HG03575 (cell line): Measurements from ENCODE around the gene IGIP.

Experiments
- ATAC-seq: cut with Tn5 transposase; IDR thresholded peaks from one replicate; pipeline ENCODE4 v1.9.1; 2021; ENCODE audit not compliant: unreplicated experiment, insufficient number of reproducible peaks, low FRiP score; ENCODE audit errors: extremely low read depth

Gene IGIP

GRCh38 chr5:140125637-140126036, at the start of gene IGIP:
TSS of gene IGIP (plus strand) at chr5:140125937. CDS start at chr5:140128477, 2,540 bp downstream.
- no peak for ATAC-seq

DNA sequence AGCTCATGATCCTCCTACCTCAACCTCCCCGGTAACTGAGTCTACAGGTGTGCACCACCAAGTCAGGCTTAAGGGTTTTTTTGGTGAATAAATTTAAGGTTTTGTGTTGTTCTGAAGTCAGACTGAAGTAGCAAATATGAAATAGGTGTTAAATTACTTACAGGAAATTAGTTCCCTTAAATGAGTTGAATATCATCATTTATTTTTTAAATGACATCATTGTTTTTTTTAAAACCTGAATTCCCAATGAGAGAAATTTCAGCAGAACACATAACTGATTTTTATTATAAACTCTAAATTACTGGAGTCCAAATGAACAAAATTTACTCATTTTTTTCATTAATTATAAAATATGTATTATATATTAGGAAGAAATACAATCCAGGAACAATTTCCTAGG, 49.6 kb upstream of the IGIP start:
- no peak for ATAC-seq

- no peak for ATAC-seq
Observed at GRCh38 chr5:140076788-140077187, 48.9 kb upstream of the IGIP start.

DNA sequence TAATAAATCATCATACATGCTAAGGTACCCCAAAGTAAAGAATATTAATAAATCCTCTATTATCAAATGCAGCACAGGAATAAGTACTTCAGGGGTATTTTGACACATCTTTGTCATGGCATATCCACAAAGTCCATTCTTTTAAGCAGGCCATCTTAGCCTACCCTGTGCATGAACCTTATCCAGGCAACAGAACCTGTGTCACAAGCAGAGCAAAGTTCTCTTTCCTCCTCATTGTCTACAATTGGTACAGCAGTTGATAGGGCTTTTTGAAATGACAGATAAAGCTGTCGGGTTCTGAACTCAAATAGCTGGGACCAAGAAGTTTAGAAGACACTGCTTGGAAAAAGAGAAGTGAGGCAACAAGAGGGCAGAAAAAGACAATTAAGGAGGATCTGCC, 42.6 kb upstream of the IGIP start:
- ATAC-seq = no peak

GRCh38 chr5:140083650-140084049, 42.1 kb upstream of the IGIP start:
- no peak for ATAC-seq

DNA sequence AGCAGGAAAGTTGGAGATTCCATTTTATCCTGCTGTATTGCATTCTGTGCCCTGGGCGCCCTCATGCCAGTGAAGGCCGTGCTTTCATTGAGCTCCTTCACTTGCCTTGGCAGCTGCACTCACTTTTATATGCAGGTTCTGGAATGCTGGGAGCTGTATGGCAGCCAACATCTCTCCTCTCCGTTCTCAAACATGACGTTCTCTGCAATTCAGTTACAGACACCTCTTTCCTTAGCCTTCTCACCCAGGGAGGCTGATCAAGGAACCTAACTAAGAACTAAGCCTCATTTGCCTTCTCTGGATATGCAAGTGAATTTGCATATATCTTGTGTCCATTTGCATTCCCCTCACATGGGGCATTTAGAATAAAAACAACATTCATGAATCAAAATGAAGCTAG, 41.2 kb upstream of the IGIP start:
- ATAC-seq = no peak

DNA sequence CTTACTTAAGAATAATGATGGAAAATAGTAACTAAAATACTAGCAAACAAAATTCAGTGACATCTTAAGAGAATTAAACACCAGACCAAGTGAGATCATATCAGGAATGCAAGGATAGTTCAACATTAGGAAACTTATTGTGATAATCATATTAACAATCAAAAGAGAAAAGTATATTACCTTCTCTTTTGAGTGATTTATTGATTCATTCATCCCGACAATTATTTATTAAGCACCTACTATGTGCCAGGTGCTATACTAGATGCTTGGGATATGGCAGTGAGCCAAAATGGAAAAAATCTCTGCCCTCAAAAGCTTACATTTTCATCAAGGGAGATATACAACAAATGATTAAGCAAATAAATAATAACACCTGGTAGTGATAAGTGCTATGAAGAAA, 35.5 kb upstream of the IGIP start:
- ATAC-seq = no peak

- no peak for ATAC-seq
Observed at GRCh38 chr5:140093179-140093578, 32.6 kb upstream of the IGIP start.

GRCh38 chr5:140093866-140094265, 31.9 kb upstream of the IGIP start:
- no peak for ATAC-seq

GRCh38 chr5:140094889-140095288, 30.8 kb upstream of the IGIP start:
- ATAC-seq = no peak

- no peak for ATAC-seq
Observed at GRCh38 chr5:140101179-140101578, 24.6 kb upstream of the IGIP start.

DNA sequence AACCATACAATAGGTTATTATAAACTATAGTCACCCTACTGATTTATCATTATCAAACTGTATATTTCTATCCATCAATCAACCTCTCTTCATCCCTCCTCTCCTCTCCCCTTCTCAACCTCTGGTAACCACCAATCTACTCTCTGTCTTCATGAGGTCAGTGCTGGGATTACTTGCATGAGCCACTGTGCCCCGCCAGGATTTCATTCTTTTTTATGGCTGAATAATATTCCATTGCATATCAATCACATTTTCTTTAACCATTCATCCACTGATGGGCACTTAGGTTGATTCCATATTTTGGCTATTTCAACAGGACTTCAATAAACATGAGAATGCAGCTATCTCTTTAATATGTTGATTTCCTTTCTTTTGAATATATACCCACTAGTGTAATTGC, 22.6 kb upstream of the IGIP start:
- ATAC-seq = no peak

- no peak for ATAC-seq
Observed at GRCh38 chr5:140104100-140104499, 21.6 kb upstream of the IGIP start.

- ATAC-seq = no peak
Observed at GRCh38 chr5:140106101-140106500, 19.6 kb upstream of the IGIP start.

GRCh38 chr5:140106805-140107311, 18.9 kb upstream of the IGIP start:
- no peak for ATAC-seq

DNA sequence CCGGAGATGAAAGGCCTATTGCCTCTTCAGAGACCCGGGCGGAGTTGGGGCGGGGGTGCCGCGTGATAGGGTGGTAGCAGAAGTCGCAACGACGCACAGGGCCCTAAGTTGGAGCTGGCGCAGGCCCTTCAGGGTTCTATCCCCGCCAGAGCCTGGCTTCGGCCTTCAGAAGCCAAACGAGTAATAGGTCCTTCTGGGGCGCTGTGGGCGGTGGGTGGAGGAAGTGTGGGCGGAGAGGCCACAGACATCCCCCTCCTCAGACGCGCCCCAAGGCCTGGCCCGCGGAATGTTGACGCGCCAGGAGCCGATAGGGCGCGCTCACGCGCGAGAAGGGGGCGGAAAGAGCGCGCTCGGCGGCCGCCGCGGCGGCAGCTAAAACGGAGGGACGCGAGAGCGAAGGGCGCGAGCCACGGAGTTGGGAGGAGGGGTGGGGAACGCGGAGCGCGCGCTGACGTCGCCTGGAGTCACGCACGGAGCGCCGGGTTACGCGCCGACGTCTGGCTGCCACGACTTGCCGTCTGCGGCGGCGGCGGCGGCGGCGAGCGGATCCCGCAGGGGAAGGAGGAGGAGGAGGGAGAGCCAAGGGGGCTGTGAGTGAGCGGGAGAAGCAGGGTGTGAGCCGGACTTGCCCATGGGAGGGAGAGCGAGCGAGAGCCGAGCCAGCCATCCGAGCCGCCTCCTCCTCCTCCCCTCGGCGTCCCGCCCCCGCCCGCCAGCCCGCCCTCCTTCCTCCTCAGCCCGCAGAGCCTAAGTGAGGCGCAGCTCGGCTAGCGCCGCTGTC, 18.2 kb upstream of the IGIP start:
- ATAC-seq = no peak

DNA sequence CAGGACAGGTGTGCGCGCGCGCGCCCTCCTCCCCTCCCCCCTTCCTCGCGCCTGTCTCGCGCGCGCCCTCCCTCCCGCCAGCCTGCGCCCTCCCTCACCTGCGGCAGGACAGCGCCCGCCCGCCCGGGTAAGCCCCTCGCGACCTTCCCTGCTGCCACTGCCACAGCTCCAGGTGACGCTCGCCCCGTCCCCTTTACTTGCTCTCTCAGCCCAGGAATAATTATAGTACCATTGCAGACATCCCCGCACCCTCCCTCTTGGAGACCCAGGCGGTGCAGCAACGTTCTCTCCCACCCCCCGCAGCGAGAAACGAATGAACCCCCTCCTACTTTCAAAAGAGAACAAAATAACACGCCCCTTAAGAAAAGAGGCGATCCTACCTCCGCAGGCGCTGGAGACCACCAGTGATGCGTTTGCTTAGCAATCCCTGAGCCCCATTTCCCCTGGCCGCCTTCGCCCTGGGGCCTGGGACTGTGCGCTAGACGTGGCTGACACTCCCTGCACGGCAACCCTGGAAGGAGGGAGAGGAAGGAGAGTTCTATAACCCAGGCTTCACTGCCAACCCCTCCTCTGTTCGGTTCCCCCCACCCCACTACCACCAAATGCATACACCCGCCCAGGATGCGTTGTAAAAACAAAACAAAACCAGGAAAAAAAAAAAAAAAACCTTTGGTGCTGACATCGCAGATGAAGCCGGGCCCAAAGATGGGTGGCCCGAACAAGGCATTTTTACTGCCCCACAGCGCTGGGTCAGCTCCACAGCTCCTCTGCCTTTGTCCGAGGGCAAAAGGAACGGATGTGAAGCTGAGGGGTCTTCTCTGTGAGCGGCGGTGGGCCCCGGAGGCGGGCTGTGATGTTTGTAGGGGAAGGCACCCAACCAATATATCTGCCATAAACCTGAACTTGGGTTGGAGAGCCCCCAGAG, 17.4 kb upstream of the IGIP start:
- ATAC-seq = no peak

- no peak for ATAC-seq
Observed at GRCh38 chr5:140109018-140109758, 16.5 kb upstream of the IGIP start.
